WTC11 (cell line): ENCODE results near the gene MRFAP1L1. TPM values are rescaled to one million over a fixed set of nuclear protein-coding genes. Genes with fewer than 3 reads are reported as not detected.

Experiments used
- E2F4 ChIP-seq: sonication (generic); formaldehyde crosslinking; IDR thresholded peaks from 2 replicates; pipeline ENCODE4 v1.8.1; 2022; ENCODE audit warnings: low read depth, mild to moderate bottlenecking, moderate library complexity, missing genetic modification reagents, borderline replicate concordance
- ETV6 ChIP-seq: sonication (generic); formaldehyde crosslinking; IDR thresholded peaks from 2 replicates; pipeline ENCODE4 v1.8.1; 2022; ENCODE audit warnings: mild to moderate bottlenecking, missing genetic modification reagents
- FOXK1 ChIP-seq: sonication (generic); formaldehyde crosslinking; IDR thresholded peaks from 2 replicates; pipeline ENCODE4 v1.8.0; 2022; ENCODE audit warnings: mild to moderate bottlenecking, moderate library complexity, missing genetic modification reagents
- FOXP1 ChIP-seq: sonication (generic); formaldehyde crosslinking; IDR thresholded peaks from 2 replicates; pipeline ENCODE4 v1.8.0; 2022; ENCODE audit warnings: missing genetic modification reagents, mild to moderate bottlenecking, moderate library complexity, borderline replicate concordance
- GABPB1 ChIP-seq: sonication (generic); formaldehyde crosslinking; IDR thresholded peaks from 2 replicates; pipeline ENCODE4 v1.8.1; 2023; ENCODE audit warnings: mild to moderate bottlenecking, missing genetic modification reagents
- HMGXB4 ChIP-seq: sonication (generic); formaldehyde crosslinking; IDR thresholded peaks from 2 replicates; pipeline ENCODE4 v1.8.1; 2023; ENCODE audit warnings: mild to moderate bottlenecking, moderate library complexity, missing genetic modification reagents
- IRF2 ChIP-seq: sonication (generic); formaldehyde crosslinking; IDR thresholded peaks from 2 replicates; pipeline ENCODE4 v1.8.0; 2022; ENCODE audit warnings: low read depth, missing genetic modification reagents, borderline replicate concordance
- JAZF1 ChIP-seq: fragments of 250-450 bp; sonication (Bioruptor Pico); IDR thresholded peaks from 2 replicates; pipeline ENCODE4 v1.9.0; 2021; ENCODE audit warnings: moderate library complexity, mild to moderate bottlenecking, inconsistent platforms
- KAT7 ChIP-seq: sonication (generic); formaldehyde crosslinking; IDR thresholded peaks from 2 replicates; pipeline ENCODE4 v1.8.1; 2023; ENCODE audit warnings: missing genetic modification reagents, mild to moderate bottlenecking, borderline replicate concordance
- NR1H2 ChIP-seq: sonication (generic); formaldehyde crosslinking; IDR thresholded peaks from 2 replicates; pipeline ENCODE4 v1.9.0; 2021; ENCODE audit warnings: mild to moderate bottlenecking, moderate library complexity, missing genetic modification reagents
- NR2C2 ChIP-seq: sonication (generic); formaldehyde crosslinking; IDR thresholded peaks from 2 replicates; pipeline ENCODE4 v1.8.0; 2022; ENCODE audit warnings: mild to moderate bottlenecking, missing genetic modification reagents
- NR3C1 ChIP-seq: sonication (generic); formaldehyde crosslinking; conservative IDR thresholded peaks from 2 replicates; pipeline ENCODE4 v1.8.1; 2023; ENCODE audit warnings: low read depth, mild to moderate bottlenecking, missing genetic modification reagents
- OVOL2 ChIP-seq: fragments of 250-450 bp; sonication (Bioruptor Pico); IDR thresholded peaks from 2 replicates; pipeline ENCODE4 v1.9.0; 2021; ENCODE audit warnings: mild to moderate bottlenecking, borderline replicate concordance
- PRDM15 ChIP-seq: sonication (generic); formaldehyde crosslinking; IDR thresholded peaks from 2 replicates; pipeline ENCODE4 v1.8.0; 2022; ENCODE audit warnings: missing genetic modification reagents
- SMAD3 ChIP-seq: sonication (generic); formaldehyde crosslinking; IDR thresholded peaks from 2 replicates; pipeline ENCODE4 v1.8.0; 2022; ENCODE audit warnings: missing genetic modification reagents, mild to moderate bottlenecking, borderline replicate concordance
- SMAD4 ChIP-seq: sonication (generic); formaldehyde crosslinking; IDR thresholded peaks from 2 replicates; pipeline ENCODE4 v1.8.0; 2022; ENCODE audit warnings: mild to moderate bottlenecking, missing genetic modification reagents
- TCF7 ChIP-seq: sonication (generic); formaldehyde crosslinking; IDR thresholded peaks from 2 replicates; pipeline ENCODE4 v1.8.0; 2022; ENCODE audit warnings: mild to moderate bottlenecking, low read depth, missing genetic modification reagents, moderate library complexity
- TEAD1 ChIP-seq: sonication (generic); formaldehyde crosslinking; IDR thresholded peaks from 2 replicates; pipeline ENCODE4 v1.8.0; 2022; ENCODE audit warnings: mild to moderate bottlenecking, missing genetic modification reagents
- TP53 ChIP-seq: sonication (generic); formaldehyde crosslinking; IDR thresholded peaks from 2 replicates; pipeline ENCODE4 v1.8.1; 2023; ENCODE audit warnings: mild to moderate bottlenecking, missing genetic modification reagents
- ZBTB21 ChIP-seq: sonication (generic); formaldehyde crosslinking; IDR thresholded peaks from 2 replicates; pipeline ENCODE4 v1.8.1; 2023; ENCODE audit warnings: mild to moderate bottlenecking, missing genetic modification reagents, borderline replicate concordance
- ZMAT4 ChIP-seq: fragments of 250-450 bp; sonication (Bioruptor Pico); IDR thresholded peaks from 2 replicates; pipeline ENCODE4 v1.9.0; 2021; ENCODE audit warnings: mild to moderate bottlenecking
- ZNF232 ChIP-seq: sonication (generic); formaldehyde crosslinking; IDR thresholded peaks from 2 replicates; pipeline ENCODE4 v1.8.0; 2022; ENCODE audit warnings: mild to moderate bottlenecking, missing genetic modification reagents
- ZNF263 ChIP-seq: sonication (generic); formaldehyde crosslinking; IDR thresholded peaks from 2 replicates; pipeline ENCODE4 v1.8.1; 2022; ENCODE audit warnings: low read depth, mild to moderate bottlenecking, moderate library complexity, missing genetic modification reagents
- ZNF317 ChIP-seq: sonication (generic); formaldehyde crosslinking; IDR thresholded peaks from 2 replicates; pipeline ENCODE4 v1.8.1; 2023; ENCODE audit warnings: low read depth, mild to moderate bottlenecking, moderate library complexity, missing genetic modification reagents, borderline replicate concordance
- ZNF396 ChIP-seq: fragments of 250-450 bp; sonication (Bioruptor Pico); IDR thresholded peaks from 2 replicates; pipeline ENCODE4 v1.8.0; 2021; ENCODE audit warnings: mild to moderate bottlenecking, moderate library complexity, borderline replicate concordance
- total RNA-seq: library from RNA; stranded (reverse); gene quantifications from 3 replicates; pipeline ENCODE4 v1.2.3, GENCODE V29; 2021
- TF ChIP-seq, protein P1 (sequence below): sonication (generic); formaldehyde crosslinking; IDR thresholded peaks from 2 replicates; pipeline ENCODE4 v1.8.0; 2022; ENCODE audit warnings: mild to moderate bottlenecking, missing genetic modification reagents
- TF ChIP-seq, protein P2 (sequence below): sonication (generic); formaldehyde crosslinking; IDR thresholded peaks from 2 replicates; pipeline ENCODE4 v1.8.1; 2022; ENCODE audit warnings: missing genetic modification reagents, borderline replicate concordance

The MRFAP1L1 gene
- total RNA-seq, 1 experiment from 2014 or later = 54.4 TPM

DNA sequence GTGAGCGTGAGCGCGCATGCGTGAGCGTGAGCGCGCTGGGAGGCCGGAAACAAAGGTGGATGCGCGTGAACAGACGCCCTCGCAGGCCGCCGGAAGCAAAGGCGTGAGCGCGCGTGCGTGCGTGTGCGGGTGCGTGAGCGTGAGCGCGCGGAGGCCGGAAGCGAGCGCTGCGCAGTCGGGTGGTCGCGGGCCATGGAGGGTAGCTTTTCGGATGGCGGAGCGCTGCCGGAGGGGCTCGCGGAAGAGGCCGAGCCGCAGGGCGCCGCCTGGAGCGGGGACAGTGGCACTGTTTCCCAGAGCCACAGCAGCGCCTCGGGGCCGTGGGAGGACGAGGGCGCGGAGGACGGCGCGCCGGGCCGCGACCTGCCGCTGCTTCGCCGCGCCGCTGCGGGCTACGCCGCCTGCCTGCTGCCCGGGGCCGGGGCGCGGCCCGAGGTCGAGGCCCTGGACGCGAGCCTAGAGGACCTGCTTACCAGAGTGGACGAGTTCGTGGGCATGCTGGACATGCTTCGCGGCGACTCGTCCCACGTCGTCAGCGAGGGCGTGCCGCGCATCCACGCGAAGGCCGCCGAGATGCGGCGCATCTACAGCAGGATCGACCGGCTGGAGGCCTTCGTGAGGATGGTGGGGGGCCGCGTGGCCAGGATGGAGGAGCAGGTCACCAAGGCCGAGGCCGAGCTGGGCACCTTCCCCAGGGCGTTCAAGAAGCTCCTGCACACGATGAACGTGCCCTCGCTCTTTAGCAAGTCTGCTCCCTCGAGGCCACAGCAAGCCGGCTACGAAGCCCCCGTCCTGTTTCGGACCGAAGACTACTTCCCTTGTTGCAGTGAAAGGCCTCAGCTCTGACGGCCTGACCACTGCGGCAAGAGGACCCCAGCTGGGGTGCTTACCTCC, 6.6 kb upstream of the MRFAP1L1 start, which contains the start of gene BLOC1S4 (continued):
- TF ChIP-seq, protein P1, sequence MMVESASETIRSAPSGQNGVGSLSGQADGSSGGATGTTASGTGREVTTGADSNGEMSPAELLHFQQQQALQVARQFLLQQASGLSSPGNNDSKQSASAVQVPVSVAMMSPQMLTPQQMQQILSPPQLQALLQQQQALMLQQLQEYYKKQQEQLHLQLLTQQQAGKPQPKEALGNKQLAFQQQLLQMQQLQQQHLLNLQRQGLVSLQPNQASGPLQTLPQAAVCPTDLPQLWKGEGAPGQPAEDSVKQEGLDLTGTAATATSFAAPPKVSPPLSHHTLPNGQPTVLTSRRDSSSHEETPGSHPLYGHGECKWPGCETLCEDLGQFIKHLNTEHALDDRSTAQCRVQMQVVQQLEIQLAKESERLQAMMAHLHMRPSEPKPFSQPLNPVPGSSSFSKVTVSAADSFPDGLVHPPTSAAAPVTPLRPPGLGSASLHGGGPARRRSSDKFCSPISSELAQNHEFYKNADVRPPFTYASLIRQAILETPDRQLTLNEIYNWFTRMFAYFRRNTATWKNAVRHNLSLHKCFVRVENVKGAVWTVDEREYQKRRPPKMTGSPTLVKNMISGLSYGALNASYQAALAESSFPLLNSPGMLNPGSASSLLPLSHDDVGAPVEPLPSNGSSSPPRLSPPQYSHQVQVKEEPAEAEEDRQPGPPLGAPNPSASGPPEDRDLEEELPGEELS = peak; percentile 48; the same call in 1 of the 2 replicates
- TF ChIP-seq NR1H2 (CRISPR knock-in tag) (peak; percentile 56; the same call in 1 of the 2 replicates), TP53 (CRISPR knock-in tag) (peak; percentile 79; the same call in 1 of the 2 replicates), ZNF396 (CRISPR knock-in tag) (peak; percentile 8; the same call in 1 of the 2 replicates), PRDM15 (peak; percentile 37; the same call in 1 of the 2 replicates), HMGXB4 (CRISPR knock-in tag) (peak; percentile 70; the same call in 1 of the 2 replicates), ETV6 (CRISPR knock-in tag) (peak; percentile 49; the same call in 1 of the 2 replicates), JAZF1 (CRISPR knock-in tag) (no peak), KAT7 (CRISPR knock-in tag) (peak; percentile 92; the same call in 1 of the 2 replicates), SMAD4 (CRISPR knock-in tag) (no peak), TCF7 (CRISPR knock-in tag) (peak; percentile 60; the same call in 1 of the 2 replicates), FOXK1 (CRISPR knock-in tag) (peak; percentile 63), ZBTB21 (CRISPR knock-in tag) (no peak; the same call in 1 of the 2 replicates), TEAD1 (CRISPR knock-in tag) (peak; percentile 46), ZNF232 (CRISPR knock-in tag) (no peak; the same call in 1 of the 2 replicates), NR2C2 (CRISPR knock-in tag) (peak; percentile 31; the same call in 1 of the 2 replicates), NR3C1 (CRISPR knock-in tag) (no peak), ZNF317 (0 out of 2 replicates have a peak, but pooled peaks have one; percentile 55), IRF2 (CRISPR knock-in tag) (no peak), E2F4 (CRISPR knock-in tag) (0 out of 2 replicates have a peak, but pooled peaks have one; percentile 22), FOXP1 (peak; percentile 94), OVOL2 (CRISPR knock-in tag) (no peak), SMAD3 (CRISPR knock-in tag) (no peak; the same call in 1 of the 2 replicates), GABPB1 (CRISPR knock-in tag) (peak; percentile 73), ZNF263 (0 out of 2 replicates have a peak, but pooled peaks have one; percentile 55), ZMAT4 (CRISPR knock-in tag) (no peak)
- TF ChIP-seq, protein P2, sequence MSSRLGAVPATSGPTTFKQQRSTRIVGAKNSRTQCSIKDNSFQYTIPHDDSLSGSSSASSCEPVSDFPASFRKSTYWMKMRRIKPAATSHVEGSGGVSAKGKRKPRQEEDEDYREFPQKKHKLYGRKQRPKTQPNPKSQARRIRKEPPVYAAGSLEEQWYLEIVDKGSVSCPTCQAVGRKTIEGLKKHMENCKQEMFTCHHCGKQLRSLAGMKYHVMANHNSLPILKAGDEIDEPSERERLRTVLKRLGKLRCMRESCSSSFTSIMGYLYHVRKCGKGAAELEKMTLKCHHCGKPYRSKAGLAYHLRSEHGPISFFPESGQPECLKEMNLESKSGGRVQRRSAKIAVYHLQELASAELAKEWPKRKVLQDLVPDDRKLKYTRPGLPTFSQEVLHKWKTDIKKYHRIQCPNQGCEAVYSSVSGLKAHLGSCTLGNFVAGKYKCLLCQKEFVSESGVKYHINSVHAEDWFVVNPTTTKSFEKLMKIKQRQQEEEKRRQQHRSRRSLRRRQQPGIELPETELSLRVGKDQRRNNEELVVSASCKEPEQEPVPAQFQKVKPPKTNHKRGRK = no peak
